HTR-8/SVneo (cell line): Measurements from ENCODE around the gene TRIM16.
"Not testable (repeated sequence)": the region's sequence is repeated elsewhere in the genome, so short reads cannot be mapped to it uniquely, and the experiment has no call there.

Experiments used
- DNase-seq: peaks from one replicate; pipeline ENCODE4 v3.0.0; 2011; ENCODE audit warnings: low spot score, mixed read lengths; ENCODE audit not compliant: insufficient read length
- FAIRE-seq: peaks from 2 replicates; lab custom pipeline; 2011; peaks lifted over from hg19 to GRCh38; lab: Jason Lieb, UNC

TRIM16 gene

DNA sequence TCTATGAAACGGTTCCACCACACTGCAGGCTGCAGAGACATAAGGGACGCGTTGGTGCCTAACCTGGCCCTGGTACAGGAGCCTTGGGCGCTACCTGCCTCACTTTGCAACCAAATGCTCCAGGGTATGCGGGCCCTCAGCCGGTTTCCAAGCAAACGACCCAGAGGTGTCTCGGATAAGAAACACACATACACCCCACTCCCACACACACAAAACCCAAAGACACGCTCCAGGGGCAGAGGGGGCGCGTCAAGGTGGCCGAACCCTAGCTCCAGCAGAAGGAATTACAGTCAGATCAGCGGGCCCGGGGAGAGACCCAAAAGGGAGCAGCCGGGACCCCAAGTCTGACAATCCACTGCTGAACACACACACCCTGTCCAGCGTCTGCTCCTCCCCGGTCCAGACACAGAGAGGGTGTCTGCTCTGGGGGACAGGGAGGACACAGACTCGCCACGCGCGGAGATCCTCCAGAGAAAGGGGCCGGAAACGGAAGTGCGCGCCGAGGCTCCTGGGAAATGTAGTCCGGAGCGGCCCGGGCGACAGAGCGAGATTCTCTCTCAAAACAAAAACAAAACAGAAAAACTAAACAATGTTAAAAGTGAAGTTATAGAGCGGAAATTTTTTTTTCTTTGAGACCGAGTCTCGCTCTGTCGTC, at the start of gene TRIM16:
TSS of gene TRIM16 (minus strand) at position 488 of the 655 bp plus-strand sequence. CDS start 32,702 bp downstream, outside the sequence.
- FAIRE-seq = not testable (repeated sequence)
- DNase-seq = peak; percentile 65

DNA sequence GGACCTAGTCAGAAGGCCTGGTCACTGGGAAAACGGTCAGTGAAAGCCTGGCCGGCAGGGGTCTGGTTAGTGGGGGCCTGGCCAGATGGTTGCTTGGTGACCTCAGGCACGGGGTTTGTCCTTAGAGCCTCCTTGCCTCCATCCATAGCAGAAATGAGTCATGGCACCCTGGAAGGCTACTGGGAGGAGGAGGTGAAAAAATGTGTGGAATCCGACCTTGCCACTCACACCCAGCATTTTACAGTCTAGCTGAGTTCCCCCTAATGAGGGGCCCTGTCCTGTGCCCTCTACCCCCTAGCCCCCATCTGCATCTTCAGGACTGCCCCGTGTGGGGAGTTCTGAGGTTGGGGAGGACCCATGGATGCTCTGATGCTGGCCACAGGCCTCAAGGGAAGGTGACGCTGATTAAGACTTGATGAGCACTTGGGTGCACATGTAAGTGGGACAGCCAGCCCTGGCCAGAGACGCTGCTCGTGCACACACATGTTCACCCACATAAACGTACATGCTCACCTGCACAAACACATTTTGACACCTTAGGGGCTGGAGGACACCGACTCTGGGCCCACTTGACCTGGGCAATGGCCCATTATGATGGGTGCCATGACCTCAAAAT, 49.2 kb upstream of the TRIM16 start:
- peak; percentile 94 for FAIRE-seq

DNA sequence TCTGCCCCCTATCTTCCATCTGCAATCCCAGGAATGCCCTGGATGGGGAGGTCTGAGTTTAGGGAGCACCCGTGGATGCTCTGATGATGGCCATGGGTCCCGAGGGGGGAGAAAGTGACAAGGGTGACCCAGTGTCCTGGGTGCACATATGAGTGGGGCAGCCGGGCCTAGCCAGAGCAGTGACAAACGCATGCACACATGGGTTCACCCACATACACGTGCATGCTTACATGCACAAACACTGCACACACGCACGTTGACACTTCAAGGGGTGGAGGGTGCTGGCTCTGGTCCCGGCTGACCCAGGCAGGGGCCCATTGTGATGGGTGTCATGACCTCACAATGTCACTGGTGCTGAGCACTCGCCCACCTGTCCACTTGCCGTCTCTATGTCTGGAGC, 47.8 kb upstream of the TRIM16 start, which contains the start of gene TBC1D26:
TSS of gene TBC1D26 (plus strand) at position 384 of the 400 bp plus-strand sequence. CDS start 3,066 bp downstream, outside the sequence.
- FAIRE-seq, DNase-seq: not testable (repeated sequence)

More for the DNA sequence above, 49.2 kb upstream of the TRIM16 start:
- not testable (repeated sequence) for DNase-seq

GRCh38 chr17:15730535-15730934, 46.4 kb upstream of the TRIM16 start:
- not testable (repeated sequence) for DNase-seq
- FAIRE-seq = peak; percentile 84

- not testable (repeated sequence) for FAIRE-seq, DNase-seq
Observed at GRCh38 chr17:15716601-15717563, 32.8 kb upstream of the TRIM16 start.

DNA sequence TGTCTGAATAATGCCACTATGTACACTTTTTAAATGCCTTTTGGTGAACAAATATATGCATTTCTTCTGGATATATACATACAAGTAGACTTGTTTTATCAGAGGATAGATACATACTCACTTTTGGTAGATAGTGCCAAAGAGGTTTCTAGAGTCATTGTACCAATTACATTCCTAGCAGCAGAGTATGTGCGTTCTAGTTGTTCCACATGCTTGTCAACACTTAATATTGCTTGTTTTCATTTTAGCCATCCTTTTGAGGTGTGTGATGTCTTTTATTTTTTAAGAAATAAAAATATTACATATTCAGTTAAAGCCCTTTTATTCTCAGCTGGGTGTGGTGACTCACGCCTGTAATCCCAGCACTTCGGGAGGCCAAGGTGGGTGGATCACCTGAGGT, 24.8 kb upstream of the TRIM16 start:
- peak; percentile 38 for FAIRE-seq
- not testable (repeated sequence) for DNase-seq

GRCh38 chr17:15704813-15705212, 20.7 kb upstream of the TRIM16 start:
- not testable (repeated sequence) for FAIRE-seq, DNase-seq

GRCh38 chr17:15704239-15704638, 20.1 kb upstream of the TRIM16 start:
- not testable (repeated sequence) for FAIRE-seq

GRCh38 chr17:15699937-15700336, 15.8 kb upstream of the TRIM16 start:
- not testable (repeated sequence) for DNase-seq
- FAIRE-seq = peak; percentile 57

More at GRCh38 chr17:15704239-15704638, 20.1 kb upstream of the TRIM16 start:
- DNase-seq = not testable (repeated sequence)

GRCh38 chr17:15699413-15699924, 15.4 kb upstream of the TRIM16 start, which contains the start of gene ZNF286A:
TSS of gene ZNF286A (plus strand) at chr17:15699752. CDS start at chr17:15700330, 578 bp downstream.
- FAIRE-seq (peak; percentile 98), DNase-seq (peak; percentile 98)

DNA sequence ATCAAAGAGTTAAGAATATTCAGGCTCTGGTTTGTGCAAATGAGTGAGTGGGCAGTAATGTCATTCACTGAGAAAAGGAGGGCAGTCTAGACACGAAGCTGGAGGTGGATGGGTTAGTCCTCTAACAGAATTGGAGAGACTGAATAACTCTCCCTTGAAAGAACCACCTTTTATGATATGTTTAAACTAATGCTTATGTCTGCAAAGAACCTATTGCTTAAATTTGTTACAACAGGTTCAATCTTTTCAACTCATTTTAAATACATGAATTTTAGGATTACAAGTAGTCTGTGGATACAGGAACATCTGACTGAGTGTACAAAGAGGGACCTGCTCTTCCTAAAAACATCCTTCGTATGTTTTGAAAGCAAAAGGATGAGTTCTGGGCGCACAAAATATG, 14.9 kb upstream of the TRIM16 start:
- not testable (repeated sequence) for FAIRE-seq, DNase-seq

DNA sequence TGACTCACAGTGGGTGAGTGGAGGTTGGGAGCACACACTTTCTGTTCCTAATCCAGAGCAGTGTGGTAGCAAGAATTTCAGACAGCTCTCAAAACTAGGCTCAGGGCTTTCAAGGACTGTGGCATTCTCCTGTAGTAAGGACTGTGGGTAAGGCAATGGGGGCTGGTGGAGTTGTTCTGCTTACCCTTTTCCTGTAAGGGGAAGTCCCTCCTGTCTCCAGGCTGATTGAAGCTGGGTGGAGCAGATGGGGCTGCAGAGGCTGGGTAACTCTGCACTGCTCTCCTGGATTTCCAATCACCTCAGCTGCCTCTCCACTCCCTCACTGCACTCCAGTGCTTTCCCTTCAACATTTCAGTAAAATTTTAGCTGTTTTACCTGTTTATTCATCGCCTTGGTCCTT, 3.4 kb upstream of the TRIM16 start:
- FAIRE-seq = not testable (repeated sequence)

GRCh38 chr17:15683135-15683534, 976 bp downstream of the TRIM16 start:
- DNase-seq = not testable (repeated sequence)
- peak; percentile 16 for FAIRE-seq

More for the DNA sequence above, 3.4 kb upstream of the TRIM16 start:
- not testable (repeated sequence) for DNase-seq

- not testable (repeated sequence) for DNase-seq, FAIRE-seq
Observed at GRCh38 chr17:15675991-15676390, 8.1 kb downstream of the TRIM16 start.

DNA sequence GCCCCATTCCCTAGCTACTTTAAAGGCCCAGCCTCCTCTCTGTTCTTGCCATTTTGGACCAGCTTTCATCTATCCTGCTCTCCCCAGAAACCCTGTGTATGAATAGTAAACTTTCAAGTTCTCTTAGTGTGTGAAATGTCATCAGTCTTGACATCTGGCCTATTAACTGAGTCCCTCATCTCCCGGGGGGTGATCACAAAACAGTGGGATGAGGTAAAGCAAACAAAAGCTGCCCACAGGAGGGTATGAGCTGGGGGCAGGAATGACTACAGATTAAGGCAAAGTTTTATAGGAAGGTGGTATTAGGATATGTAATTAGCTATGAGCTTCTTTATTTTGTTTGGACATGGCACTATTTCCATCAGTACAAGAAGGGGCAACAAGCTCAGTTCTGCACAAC, 9.5 kb downstream of the TRIM16 start:
- DNase-seq, FAIRE-seq: not testable (repeated sequence)

GRCh38 chr17:15669526-15669925, 14.6 kb downstream of the TRIM16 start:
- FAIRE-seq, DNase-seq: not testable (repeated sequence)

GRCh38 chr17:15663691-15664090, 20.4 kb downstream of the TRIM16 start:
- DNase-seq (no peak), FAIRE-seq (no peak)

DNA sequence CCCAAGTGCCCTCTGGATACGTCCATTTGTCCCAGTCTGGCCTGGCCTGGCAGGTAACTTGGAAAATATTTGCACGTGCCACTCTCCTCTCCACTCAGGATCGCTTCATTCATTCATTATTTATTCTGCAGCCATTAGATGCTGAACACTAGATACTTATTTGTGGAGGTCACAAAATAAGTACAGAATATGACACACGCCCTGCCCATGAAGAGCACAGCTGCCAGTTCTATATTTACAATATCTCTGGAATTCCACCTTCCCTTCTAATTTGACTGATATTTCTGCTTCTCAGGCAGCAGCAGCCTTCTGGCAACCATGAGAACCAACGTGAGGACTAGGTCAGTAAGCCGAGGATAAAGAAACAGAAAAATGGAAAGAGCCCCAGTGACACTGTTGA, 20.9 kb downstream of the TRIM16 start:
- DNase-seq (no peak), FAIRE-seq (no peak)

DNA sequence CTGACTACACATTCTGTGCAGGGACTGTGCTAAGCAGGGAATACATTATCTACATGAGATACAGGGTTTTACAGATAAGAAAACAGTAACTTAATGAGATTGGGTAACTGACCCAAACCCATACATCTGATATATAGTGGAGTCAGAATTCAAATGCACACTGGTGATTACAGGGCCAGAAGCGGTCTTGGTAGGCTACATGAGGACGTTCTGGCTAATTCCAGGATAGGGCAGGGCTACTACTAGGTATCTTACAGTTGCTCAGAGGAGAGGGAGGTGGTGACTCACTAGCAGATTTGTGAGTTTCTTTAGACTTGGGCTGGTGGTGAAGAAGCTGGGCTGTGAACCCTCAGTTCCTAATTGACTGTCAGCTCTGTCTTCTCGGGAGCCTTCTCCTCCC, 21.4 kb downstream of the TRIM16 start:
- DNase-seq = no peak
- FAIRE-seq = peak; percentile 13

GRCh38 chr17:15660077-15660476, 24.0 kb downstream of the TRIM16 start:
- DNase-seq = no peak
- FAIRE-seq = no peak
